CD4-positive, alpha-beta T cell (primary cell): ENCODE results near the gene TBL2. TPM values are rescaled to one million over a fixed set of nuclear protein-coding genes. Genes with fewer than 3 reads are reported as not detected.
"Not testable (repeated sequence)": the region's sequence is repeated elsewhere in the genome, so short reads cannot be mapped to it uniquely, and the experiment has no call there.

Experiments
- ATAC-seq: fragments of 200-7000 bp; cut with Tn5 transposase; one replicate; pipeline ENCODE4 v1.10.0; 2022; ENCODE audit warnings: mild to moderate bottlenecking; ENCODE audit not compliant: poor library complexity
- CTCF ChIA-PET: fragments of 350-600 bp; sonication (Branson Sonifier 250); formaldehyde crosslinking; loops from one replicate; lab custom pipeline; 2021; ENCODE audit warnings: antibody characterized with exemption, inconsistent platforms; lab: Charles Lee
- POLR2A ChIA-PET: fragments of 350-600 bp; sonication (Branson Sonifier 250); formaldehyde crosslinking; loops from one replicate; lab custom pipeline; 2021; ENCODE audit warnings: antibody characterized with exemption, inconsistent platforms; lab: Charles Lee
- DNase-seq, 14 experiments: peaks; one replicate each; pipeline ENCODE4 v3.0.0-alpha.2; 2013 to 2020; ENCODE audit warnings: mixed read lengths in 2 of 14
- H3K27ac ChIP-seq, 2 donors: one replicate each; pipeline versions ENCODE4 v1.5.1 to v1.7.0; 2013; ENCODE audit warnings: low read length in 2 of 2, low read depth in 1 of 2, mild to moderate bottlenecking in 1 of 2
- H3K27me3 ChIP-seq, 2 experiments: 1 replicate in 1 of 2; 2 replicates in 1 of 2; pipeline versions ENCODE4 v1.6.1 to v1.7.0; 2013; ENCODE audit warnings: low read length in 2 of 2, control low read depth in 1 of 2, mild to moderate bottlenecking in 1 of 2, moderate library complexity in 1 of 2; ENCODE audit not compliant: insufficient read depth in 2 of 2, control insufficient read depth in 1 of 2
- H3K36me3 ChIP-seq: one replicate; pipeline ENCODE4 v1.6.1; 2013; ENCODE audit warnings: low read length, control low read depth; ENCODE audit not compliant: insufficient read depth
- H3K4me1 ChIP-seq: one replicate; pipeline ENCODE4 v1.6.1; 2013; ENCODE audit warnings: low read length, control low read depth; ENCODE audit not compliant: insufficient read depth
- H3K4me3 ChIP-seq: one replicate; pipeline ENCODE4 v1.5.1; 2013; ENCODE audit warnings: mild to moderate bottlenecking, low read length, moderate library complexity
- H3K9me3 ChIP-seq, 2 experiments: 1 replicate in 1 of 2; 2 replicates in 1 of 2; pipeline versions ENCODE4 v1.6.1 to v1.7.0; 2013; ENCODE audit warnings: low read length in 2 of 2, mild to moderate bottlenecking in 2 of 2, control low read depth in 1 of 2, moderate library complexity in 1 of 2; ENCODE audit not compliant: control insufficient read depth in 1 of 2, insufficient read depth in 1 of 2
- H3K27ac Mint-ChIP-seq: one replicate; pipeline ENCODE4 v1.8.0; 2020; ENCODE audit warnings: mixed read lengths
- H3K27me3 Mint-ChIP-seq: one replicate; pipeline ENCODE4 v1.8.0; 2021; ENCODE audit warnings: mixed read lengths
- H3K36me3 Mint-ChIP-seq: one replicate; pipeline ENCODE4 v1.8.0; 2021; ENCODE audit warnings: low read depth, mixed read lengths
- H3K4me1 Mint-ChIP-seq: one replicate; pipeline ENCODE4 v1.8.0; 2021; ENCODE audit warnings: low read depth, mixed read lengths
- H3K4me3 Mint-ChIP-seq: one replicate; pipeline ENCODE4 v1.8.0; 2020; ENCODE audit warnings: mild to moderate bottlenecking, mixed read lengths
- H3K9me3 Mint-ChIP-seq: one replicate; pipeline ENCODE4 v1.8.0; 2020; ENCODE audit warnings: mixed read lengths
- CTCF ChIP-seq: fragments of 200-600 bp; IDR thresholded peaks from one replicate; pipeline ENCODE4 v1.8.0; 2022; ENCODE audit warnings: antibody characterized with exemption, mild to moderate bottlenecking
- intact Hi-C, 2 experiments: fragments of 100-400 bp; cut with DNase I in 1 of 2; cut with micrococcal nuclease in 1 of 2; formaldehyde crosslinking; loops; one replicate each; pipeline versions ENCODE4 v1.15.1 to v1.9.0; 2023 to 2025; cut with DNase I, micrococcal nuclease
- total RNA-seq, 174 experiments: library from RNA in 2 of 174; stranded (reverse) in 2 of 174; gene quantifications; one replicate each; pipeline ENCODE4 v1.2.3 and lab custom pipeline; 2021 to 2026

The TBL2 gene
- total RNA-seq, 2 experiments from 2014 or later = 25.2 to 27.2 TPM

- Mint-ChIP-seq H3K27ac (no peak overlapping the region), H3K27me3 (no peaks in the 10 kb centered on the region), H3K9me3 (no peaks in the 10 kb centered on the region), H3K36me3 (peaks cover 19% of the 10 kb centered on the region), H3K4me1 (peaks cover 10% of the 10 kb centered on the region), H3K4me3 (no peak overlapping the region)
- POLR2A ChIA-PET = interaction anchor here (0.6 to 0.7 kb wide), 2 partner anchors 13 to 14 kb away, joined by 3 read pairs; no protein-coding TSS in a partner anchor
- CTCF ChIA-PET = no interaction called here
- no peak for DNase-seq
- no peak overlapping the region for H3K4me3 ChIP-seq
- peaks cover 11% of the 10 kb centered on the region for H3K4me1 ChIP-seq
- no peaks in the 10 kb centered on the region for H3K9me3 ChIP-seq
- H3K27ac ChIP-seq = no peak overlapping the region
- no peak for TF ChIP-seq CTCF
- H3K36me3 ChIP-seq = peaks cover 14% of the 10 kb centered on the region
- no peak for ATAC-seq
- H3K27me3 ChIP-seq = no peaks in the 10 kb centered on the region
- intact Hi-C loops = no loop called here
These were observed 46.2 kb downstream of the TBL2 start for GRCh38 chr7:73532224-73532623.

- no peak overlapping the region for H3K27ac ChIP-seq
- H3K4me3 Mint-ChIP-seq = no peak overlapping the region
- no peaks in the 10 kb centered on the region for H3K9me3 Mint-ChIP-seq
- no peaks in the 10 kb centered on the region for H3K36me3 ChIP-seq
- peaks cover 25% of the 10 kb centered on the region for H3K4me1 ChIP-seq
- H3K4me3 ChIP-seq = no peak overlapping the region
- H3K36me3 Mint-ChIP-seq = peaks cover 5% of the 10 kb centered on the region
- TF ChIP-seq CTCF = no peak
- H3K27me3 Mint-ChIP-seq = no peaks in the 10 kb centered on the region
- ChIA-PET CTCF (no interaction called here), POLR2A (no interaction called here)
- peaks cover 18% of the 10 kb centered on the region for H3K4me1 Mint-ChIP-seq
- ATAC-seq (no peak), DNase-seq (no peak)
- H3K27me3 ChIP-seq = no peaks in the 10 kb centered on the region
- H3K9me3 ChIP-seq = no peaks in the 10 kb centered on the region
- no peak overlapping the region for H3K27ac Mint-ChIP-seq
- intact Hi-C loops = no loop called here
These were observed 47.6 kb downstream of the TBL2 start for GRCh38 chr7:73530800-73531199.

GRCh38 chr7:73526896-73527821 is 51.2 kb downstream of the TBL2 start:
- peak overlapping the region; percentile 75 for H3K4me3 Mint-ChIP-seq
- ChIA-PET CTCF (interaction anchor here (0.7 kb wide), 1 partner anchor 93 kb away, joined by 5 read pairs; no protein-coding TSS in a partner anchor), POLR2A (interaction anchor here (0.8 to 1.4 kb wide), 2 partner anchors 30 to 51 kb away, joined by 3 to 9 read pairs; partner anchors contain the start of genes BCL7B and TBL2)
- ATAC-seq = no peak
- peak overlapping the region; percentile 84 for H3K27ac Mint-ChIP-seq
- H3K36me3 Mint-ChIP-seq = peaks cover 8% of the 10 kb centered on the region
- Histone ChIP-seq H3K9me3 (no peaks in the 10 kb centered on the region), H3K36me3 (no peaks in the 10 kb centered on the region), H3K4me1 (peaks cover 47% of the 10 kb centered on the region), H3K4me3 (no peak overlapping the region), H3K27me3 (no peaks in the 10 kb centered on the region), H3K27ac (peak overlapping the region in 1 of 2 donors; percentile 41)
- intact Hi-C loops = loop anchor here in 1 of 2 experiments (1.0 kb wide), 1 partner anchor 29 kb away; no protein-coding TSS in a partner anchor
- no peaks in the 10 kb centered on the region for H3K27me3 Mint-ChIP-seq
- TF ChIP-seq CTCF = no peak
- DNase-seq = peak in 3 of 14 experiments; percentile 10 to 56 (median 37)
- peaks cover 43% of the 10 kb centered on the region for H3K4me1 Mint-ChIP-seq
- H3K9me3 Mint-ChIP-seq = no peaks in the 10 kb centered on the region

GRCh38 chr7:73526158-73526494 is 52.3 kb downstream of the TBL2 start:
- DNase-seq, H3K9me3 Mint-ChIP-seq, H3K9me3 ChIP-seq, CTCF ChIA-PET, H3K4me3 Mint-ChIP-seq, ATAC-seq, H3K36me3 ChIP-seq, H3K27me3 Mint-ChIP-seq, H3K27me3 ChIP-seq, H3K4me3 ChIP-seq, H3K27ac ChIP-seq, H3K27ac Mint-ChIP-seq: not testable (repeated sequence)
- H3K4me1 ChIP-seq = peaks cover 50% of the 10 kb centered on the region
- H3K4me1 Mint-ChIP-seq = peaks cover 46% of the 10 kb centered on the region
- H3K36me3 Mint-ChIP-seq = peaks cover 12% of the 10 kb centered on the region
- POLR2A ChIA-PET = interaction anchor here (1.1 to 1.3 kb wide), 2 partner anchors 31 to 697 kb away, joined by 3 to 7 read pairs; partner anchors contain the start of gene BCL7B
- intact Hi-C loops = loop anchor here in 1 of 2 experiments (1.0 kb wide), 1 partner anchor 30 kb away; no protein-coding TSS in a partner anchor
